ENCODE results near the gene AHR.
A peak's percentile ranks its signal among the peaks of the same experiment; 100 is the strongest.

AHR gene

DNA sequence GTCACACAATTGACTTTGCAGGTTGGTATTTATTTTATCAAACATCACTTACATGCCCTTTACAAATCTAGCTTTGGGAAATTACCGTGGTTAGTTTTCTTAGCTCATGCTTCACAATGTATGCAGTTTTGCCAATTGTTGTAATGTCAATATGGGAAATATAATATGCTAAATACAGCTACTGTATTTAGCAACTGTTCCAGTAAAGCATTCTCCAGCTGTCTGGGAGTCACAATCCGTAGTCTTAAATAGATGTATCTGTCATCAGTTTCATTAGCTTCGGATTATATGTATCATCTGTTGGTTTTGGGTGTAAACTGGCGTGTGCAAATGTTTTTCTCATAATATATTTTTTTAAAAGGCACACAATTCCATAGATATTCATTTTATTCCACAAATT is 19.4 kb upstream of the AHR start:
- FAIRE-seq (no peak), DNase-seq (ENCODE audit: insufficient read length, low spot score) (no peak)
- TF ChIP-seq PAX5 (IDR thresholded peaks at IDR 0.05; ENCODE audit: insufficient read depth, low read length, severe bottlenecking) = no peak
- TF ChIP-seq POLR2A (IDR thresholded peaks at IDR 0.05; ENCODE audit: low read depth, low read length) = no peak
- no peak for TF ChIP-seq SPI1 (IDR thresholded peaks at IDR 0.05; ENCODE audit: low read depth, low read length)
- TF ChIP-seq POLR2AphosphoS5 (IDR thresholded peaks at IDR 0.05; ENCODE audit: low read depth, low read length) = no peak
- no peak for TF ChIP-seq POU2F2 (IDR thresholded peaks at IDR 0.05; ENCODE audit: low read depth, low read length)
- no peak for TF ChIP-seq TAF1 (IDR thresholded peaks at IDR 0.05; ENCODE audit: low read depth, low read length)

DNA sequence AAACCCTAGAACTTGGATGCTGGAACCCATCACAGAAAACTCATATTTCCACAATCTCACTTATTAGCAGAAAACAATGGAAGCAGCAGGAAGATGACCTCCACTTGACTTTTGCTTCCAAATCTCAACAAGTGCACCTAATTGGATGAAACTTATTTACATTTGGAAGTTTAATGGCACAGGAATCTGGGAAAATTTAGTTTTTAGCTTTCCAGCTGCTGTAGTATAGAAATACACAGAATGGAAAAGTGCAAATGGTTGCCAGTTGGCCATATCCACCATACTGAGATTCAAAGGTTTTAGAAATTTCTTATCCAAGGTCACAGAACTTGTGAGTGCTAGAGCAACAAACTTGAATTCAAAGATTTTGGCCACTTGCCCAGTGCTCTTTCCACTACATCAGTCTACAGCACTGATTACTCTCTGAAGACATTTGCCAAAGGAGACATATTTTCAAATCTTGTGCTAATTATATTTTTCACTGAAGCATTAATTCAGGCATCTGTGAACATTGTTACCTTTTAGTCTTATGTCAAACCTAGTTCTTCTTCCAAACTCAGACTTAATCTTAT is 9.3 kb upstream of the AHR start:
- DNase-seq (ENCODE audit: insufficient read length, low spot score) (no peak), FAIRE-seq (no peak)
- TF ChIP-seq POLR2A (IDR thresholded peaks at IDR 0.05; ENCODE audit: low read depth, low read length) = no peak
- no peak for TF ChIP-seq SPI1 (IDR thresholded peaks at IDR 0.05; ENCODE audit: low read depth, low read length)
- TF ChIP-seq TAF1 (IDR thresholded peaks at IDR 0.05; ENCODE audit: low read depth, low read length) = no peak
- no peak for TF ChIP-seq PAX5 (IDR thresholded peaks at IDR 0.05; ENCODE audit: insufficient read depth, low read length, severe bottlenecking)
- no peak for TF ChIP-seq POU2F2 (IDR thresholded peaks at IDR 0.05; ENCODE audit: low read depth, low read length)
- no peak for TF ChIP-seq POLR2AphosphoS5 (IDR thresholded peaks at IDR 0.05; ENCODE audit: low read depth, low read length)

DNA sequence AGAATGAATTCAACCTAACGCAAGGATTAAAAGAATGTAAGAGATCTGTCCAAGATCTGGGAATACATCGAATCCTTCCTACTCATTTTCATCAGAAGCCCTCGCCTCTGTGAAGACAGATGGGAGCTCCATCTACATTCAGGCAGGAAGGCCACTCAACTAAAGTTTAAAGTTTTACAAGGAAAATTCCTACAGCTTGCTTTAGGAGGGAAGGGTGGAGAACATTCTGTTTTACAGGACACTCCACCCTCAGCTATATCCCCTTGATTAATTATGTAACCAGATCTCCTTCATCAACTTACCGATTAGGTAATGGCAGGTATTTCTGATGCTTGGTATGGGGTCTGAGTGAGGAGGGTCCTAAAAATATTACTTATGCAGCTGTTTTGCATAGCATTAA is 5.6 kb upstream of the AHR start:
- FAIRE-seq (no peak), DNase-seq (ENCODE audit: insufficient read length, low spot score) (no peak)
- TF ChIP-seq POU2F2 (IDR thresholded peaks at IDR 0.05; ENCODE audit: low read depth, low read length) (no peak), POLR2AphosphoS5 (IDR thresholded peaks at IDR 0.05; ENCODE audit: low read depth, low read length) (no peak), TAF1 (IDR thresholded peaks at IDR 0.05; ENCODE audit: low read depth, low read length) (no peak), POLR2A (IDR thresholded peaks at IDR 0.05; ENCODE audit: low read depth, low read length) (no peak), SPI1 (IDR thresholded peaks at IDR 0.05; ENCODE audit: low read depth, low read length) (no peak), PAX5 (IDR thresholded peaks at IDR 0.05; ENCODE audit: insufficient read depth, low read length, severe bottlenecking) (no peak)

DNA sequence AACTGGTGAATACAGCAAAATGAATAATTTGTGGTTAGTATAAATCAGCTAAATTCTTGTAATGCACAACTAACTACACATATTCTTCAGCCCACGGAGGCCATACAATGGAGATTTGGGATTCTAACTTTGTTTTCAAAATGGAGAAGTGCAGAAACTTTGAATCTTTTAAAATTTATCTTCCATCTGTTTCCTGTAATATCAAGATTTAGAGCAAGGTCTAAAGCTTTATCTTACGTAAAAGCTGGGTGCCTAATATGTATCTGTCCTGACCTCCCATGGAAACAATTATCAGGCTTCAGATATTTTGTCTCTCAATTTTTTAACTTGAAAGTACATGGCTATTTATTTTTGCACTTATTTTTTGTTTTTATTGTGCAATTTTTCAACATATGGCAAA is 5.0 kb upstream of the AHR start:
- no peak for DNase-seq (ENCODE audit: insufficient read length, low spot score)
- no peak for FAIRE-seq
- TF ChIP-seq POLR2AphosphoS5 (IDR thresholded peaks at IDR 0.05; ENCODE audit: low read depth, low read length) = no peak
- no peak for TF ChIP-seq SPI1 (IDR thresholded peaks at IDR 0.05; ENCODE audit: low read depth, low read length)
- no peak for TF ChIP-seq POU2F2 (IDR thresholded peaks at IDR 0.05; ENCODE audit: low read depth, low read length)
- TF ChIP-seq PAX5 (IDR thresholded peaks at IDR 0.05; ENCODE audit: insufficient read depth, low read length, severe bottlenecking) = no peak
- TF ChIP-seq POLR2A (IDR thresholded peaks at IDR 0.05; ENCODE audit: low read depth, low read length) = no peak
- TF ChIP-seq TAF1 (IDR thresholded peaks at IDR 0.05; ENCODE audit: low read depth, low read length) = no peak

DNA sequence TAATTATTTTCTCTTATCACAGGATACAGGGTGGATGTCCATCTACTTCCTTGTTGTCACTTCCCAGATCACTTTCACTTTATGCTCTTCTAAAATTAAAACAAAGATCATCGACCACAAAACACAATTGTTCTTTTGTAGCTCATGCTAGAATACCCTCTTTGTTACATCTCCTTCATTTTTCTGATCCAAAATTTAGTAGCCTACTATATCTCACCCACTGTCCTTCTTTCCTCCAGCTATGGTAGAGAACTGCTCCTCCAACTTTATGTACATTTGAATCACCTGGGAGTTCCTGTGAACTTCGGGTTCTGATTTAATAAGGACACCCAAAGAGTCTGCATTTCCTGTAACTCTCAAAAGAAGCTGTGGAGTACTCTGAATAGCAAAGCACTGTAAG is 1.2 kb upstream of the AHR start:
- no peak for FAIRE-seq
- TF ChIP-seq TAF1 (IDR thresholded peaks at IDR 0.05; ENCODE audit: low read depth, low read length) (no peak), POU2F2 (IDR thresholded peaks at IDR 0.05; ENCODE audit: low read depth, low read length) (no peak), SPI1 (IDR thresholded peaks at IDR 0.05; ENCODE audit: low read depth, low read length) (no peak), POLR2A (IDR thresholded peaks at IDR 0.05; ENCODE audit: low read depth, low read length) (no peak), PAX5 (IDR thresholded peaks at IDR 0.05; ENCODE audit: insufficient read depth, low read length, severe bottlenecking) (no peak), POLR2AphosphoS5 (IDR thresholded peaks at IDR 0.05; ENCODE audit: low read depth, low read length) (no peak)
- DNase-seq (ENCODE audit: insufficient read length, low spot score) = no peak

DNA sequence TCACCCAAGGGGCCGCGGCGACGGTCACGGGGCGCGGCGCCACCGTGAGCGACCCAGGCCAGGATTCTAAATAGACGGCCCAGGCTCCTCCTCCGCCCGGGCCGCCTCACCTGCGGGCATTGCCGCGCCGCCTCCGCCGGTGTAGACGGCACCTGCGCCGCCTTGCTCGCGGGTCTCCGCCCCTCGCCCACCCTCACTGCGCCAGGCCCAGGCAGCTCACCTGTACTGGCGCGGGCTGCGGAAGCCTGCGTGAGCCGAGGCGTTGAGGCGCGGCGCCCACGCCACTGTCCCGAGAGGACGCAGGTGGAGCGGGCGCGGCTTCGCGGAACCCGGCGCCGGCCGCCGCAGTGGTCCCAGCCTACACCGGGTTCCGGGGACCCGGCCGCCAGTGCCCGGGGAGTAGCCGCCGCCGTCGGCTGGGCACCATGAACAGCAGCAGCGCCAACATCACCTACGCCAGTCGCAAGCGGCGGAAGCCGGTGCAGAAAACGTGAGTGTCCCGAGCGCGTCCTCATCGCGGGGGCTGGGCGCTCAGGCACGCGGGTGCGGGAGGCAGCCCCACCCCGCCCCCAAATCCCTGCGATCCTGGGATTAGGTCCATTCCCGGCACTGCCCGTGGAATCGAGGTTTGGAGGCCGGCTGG is 509 bp downstream of the AHR start:
- no peak for TF ChIP-seq SPI1 (IDR thresholded peaks at IDR 0.05; ENCODE audit: low read depth, low read length)
- TF ChIP-seq TAF1 (IDR thresholded peaks at IDR 0.05; ENCODE audit: low read depth, low read length) = no peak
- no peak for TF ChIP-seq POLR2AphosphoS5 (IDR thresholded peaks at IDR 0.05; ENCODE audit: low read depth, low read length)
- TF ChIP-seq PAX5 (IDR thresholded peaks at IDR 0.05; ENCODE audit: insufficient read depth, low read length, severe bottlenecking) = no peak
- TF ChIP-seq POLR2A (IDR thresholded peaks at IDR 0.05; ENCODE audit: low read depth, low read length) = no peak
- TF ChIP-seq POU2F2 (IDR thresholded peaks at IDR 0.05; ENCODE audit: low read depth, low read length) = no peak
- DNase-seq (ENCODE audit: insufficient read length, low spot score) (peak; percentile 10), FAIRE-seq (peak; percentile 91)

DNA sequence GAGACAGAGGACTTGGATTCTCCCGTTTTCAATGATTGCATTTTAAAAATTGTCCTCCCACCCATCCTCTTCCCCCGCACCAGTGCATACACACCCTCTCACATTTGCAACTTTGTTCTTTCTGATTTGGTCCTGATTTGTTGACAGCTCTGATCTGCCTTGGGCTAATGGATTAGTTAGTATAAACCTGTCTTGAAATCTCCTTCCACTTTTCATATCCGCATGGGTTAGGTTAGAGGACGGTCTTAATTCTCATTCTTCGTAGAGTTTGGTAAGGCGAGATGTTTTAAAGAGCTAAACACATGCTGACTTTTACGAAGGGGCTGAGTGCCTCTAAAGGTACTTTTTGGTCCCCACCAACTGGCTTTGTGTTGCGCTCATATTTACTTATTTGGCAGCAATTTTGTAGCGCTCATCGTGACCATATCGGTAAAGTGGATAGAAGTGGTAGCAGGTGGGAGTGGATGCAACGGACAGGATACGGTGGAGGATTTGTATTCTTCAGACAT is 1.1 kb downstream of the AHR start:
- TF ChIP-seq TAF1 (IDR thresholded peaks at IDR 0.05; ENCODE audit: low read depth, low read length) (no peak), POU2F2 (IDR thresholded peaks at IDR 0.05; ENCODE audit: low read depth, low read length) (no peak), POLR2AphosphoS5 (IDR thresholded peaks at IDR 0.05; ENCODE audit: low read depth, low read length) (no peak), PAX5 (IDR thresholded peaks at IDR 0.05; ENCODE audit: insufficient read depth, low read length, severe bottlenecking) (no peak), SPI1 (IDR thresholded peaks at IDR 0.05; ENCODE audit: low read depth, low read length) (no peak), POLR2A (IDR thresholded peaks at IDR 0.05; ENCODE audit: low read depth, low read length) (no peak)
- DNase-seq (ENCODE audit: insufficient read length, low spot score) (no peak), FAIRE-seq (no peak)

DNA sequence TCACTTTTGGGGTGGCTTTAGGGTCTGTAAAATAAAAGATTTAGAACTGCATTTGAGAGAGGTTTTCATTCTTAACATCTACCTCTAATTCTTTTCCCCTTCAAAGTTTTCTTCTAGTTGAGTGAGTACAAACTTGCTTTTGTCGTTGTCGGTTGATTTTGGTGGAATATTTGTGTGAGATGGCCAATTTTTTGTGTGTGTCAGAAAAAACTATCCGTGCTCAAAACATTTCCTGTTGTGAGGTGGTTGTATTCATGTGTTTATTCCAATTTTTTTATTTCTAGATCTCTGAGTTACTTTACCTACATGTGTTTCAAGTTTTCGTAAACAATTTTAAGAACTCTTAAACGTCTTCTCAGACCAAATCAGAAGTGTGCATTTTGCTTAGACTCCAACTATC is 1.6 kb downstream of the AHR start:
- TF ChIP-seq PAX5 (IDR thresholded peaks at IDR 0.05; ENCODE audit: insufficient read depth, low read length, severe bottlenecking) = no peak
- no peak for TF ChIP-seq POU2F2 (IDR thresholded peaks at IDR 0.05; ENCODE audit: low read depth, low read length)
- no peak for TF ChIP-seq POLR2AphosphoS5 (IDR thresholded peaks at IDR 0.05; ENCODE audit: low read depth, low read length)
- no peak for TF ChIP-seq SPI1 (IDR thresholded peaks at IDR 0.05; ENCODE audit: low read depth, low read length)
- TF ChIP-seq TAF1 (IDR thresholded peaks at IDR 0.05; ENCODE audit: low read depth, low read length) = no peak
- no peak for TF ChIP-seq POLR2A (IDR thresholded peaks at IDR 0.05; ENCODE audit: low read depth, low read length)
- DNase-seq (ENCODE audit: insufficient read length, low spot score) = no peak
- no peak for FAIRE-seq

DNA sequence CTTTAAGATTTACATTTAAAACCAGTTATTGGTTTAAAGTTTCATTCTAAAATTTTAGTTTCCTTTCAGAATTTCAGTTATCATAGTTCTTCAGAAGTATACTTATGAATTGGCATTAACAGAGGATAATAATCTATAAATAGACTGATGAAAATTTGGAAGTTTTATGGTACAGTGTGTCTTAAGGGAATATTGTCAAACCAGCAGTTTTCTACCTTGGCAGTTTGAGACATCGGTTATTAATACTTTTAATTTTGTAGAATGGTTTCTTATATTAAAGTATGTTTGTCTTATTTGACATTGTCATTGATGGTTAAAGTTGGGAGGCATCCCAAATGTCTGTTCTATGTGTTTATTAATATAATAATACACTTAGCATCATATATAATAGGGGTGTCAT is 2.0 kb downstream of the AHR start:
- no peak for TF ChIP-seq SPI1 (IDR thresholded peaks at IDR 0.05; ENCODE audit: low read depth, low read length)
- no peak for TF ChIP-seq POLR2AphosphoS5 (IDR thresholded peaks at IDR 0.05; ENCODE audit: low read depth, low read length)
- TF ChIP-seq PAX5 (IDR thresholded peaks at IDR 0.05; ENCODE audit: insufficient read depth, low read length, severe bottlenecking) = no peak
- no peak for TF ChIP-seq POU2F2 (IDR thresholded peaks at IDR 0.05; ENCODE audit: low read depth, low read length)
- TF ChIP-seq POLR2A (IDR thresholded peaks at IDR 0.05; ENCODE audit: low read depth, low read length) = no peak
- TF ChIP-seq TAF1 (IDR thresholded peaks at IDR 0.05; ENCODE audit: low read depth, low read length) = no peak
- FAIRE-seq (no peak), DNase-seq (ENCODE audit: insufficient read length, low spot score) (no peak)
